ENCODE measurements around the gene TMEM266.

The TMEM266 gene

DNA sequence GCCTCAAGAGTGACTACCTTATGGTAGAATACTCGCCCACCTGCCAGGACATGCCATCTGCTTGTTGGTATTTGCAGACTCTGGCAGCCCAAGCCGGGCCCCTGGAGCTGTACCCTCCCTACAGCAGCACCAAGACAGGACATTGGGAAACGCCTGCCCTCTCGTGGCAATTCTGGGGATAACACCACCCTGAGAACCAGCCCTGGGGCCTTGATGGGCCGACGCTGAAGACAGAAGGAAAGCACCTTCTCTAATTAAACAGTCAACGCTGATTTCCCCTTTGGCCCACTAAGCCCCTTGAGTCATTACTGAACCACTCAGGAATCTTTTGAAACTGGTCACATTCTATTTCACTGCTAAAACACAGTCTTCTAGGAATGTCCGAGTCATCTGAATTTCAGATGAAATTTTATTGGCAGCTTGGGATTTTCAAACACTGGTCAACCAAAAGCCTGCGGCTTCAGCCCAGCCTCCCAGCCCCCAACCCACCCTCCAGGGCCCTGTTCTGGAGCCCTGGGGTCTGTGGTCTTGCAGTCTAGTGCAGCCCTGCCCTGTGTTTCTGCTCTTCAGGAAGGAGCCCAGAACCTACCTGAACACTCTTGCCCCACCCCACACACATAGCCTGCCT, 91.3 kb downstream of the TMEM266 start:
- Histone ChIP-seq H3K4me2 (ENCODE audit: low read depth, low read length, poor library complexity, severe bottlenecking) (peak overlapping the region; percentile 4), H3K4me3 (ENCODE audit: insufficient read depth, low read length, poor library complexity, severe bottlenecking) (no peak overlapping the region), H3K79me2 (ENCODE audit: insufficient read depth, low read length) (no peaks in the 10 kb centered on the region), H3K9me2 (replicated peaks; ENCODE audit: insufficient read depth, low read length) (no peaks in the 10 kb centered on the region), H3K27ac (ENCODE audit: low read depth, low read length) (no peak overlapping the region), H4K20me1 (ENCODE audit: low read depth, low read length) (no peaks in the 10 kb centered on the region), H3K27me3 (ENCODE audit: low read length) (no peaks in the 10 kb centered on the region), H3F3A (ENCODE audit: insufficient read depth) (no peaks in the 10 kb centered on the region), H2AFZ (ENCODE audit: low read depth, low read length, severe bottlenecking) (peak overlapping the region; percentile 43), H3K9me3 (ENCODE audit: insufficient read depth, low read length) (no peaks in the 10 kb centered on the region), H3K9ac (ENCODE audit: low read length) (peak overlapping the region; percentile 16; the same call in 1 of the 2 replicates), H3K36me3 (ENCODE audit: low read length) (no peaks in the 10 kb centered on the region)
- TF ChIP-seq, protein P1, sequence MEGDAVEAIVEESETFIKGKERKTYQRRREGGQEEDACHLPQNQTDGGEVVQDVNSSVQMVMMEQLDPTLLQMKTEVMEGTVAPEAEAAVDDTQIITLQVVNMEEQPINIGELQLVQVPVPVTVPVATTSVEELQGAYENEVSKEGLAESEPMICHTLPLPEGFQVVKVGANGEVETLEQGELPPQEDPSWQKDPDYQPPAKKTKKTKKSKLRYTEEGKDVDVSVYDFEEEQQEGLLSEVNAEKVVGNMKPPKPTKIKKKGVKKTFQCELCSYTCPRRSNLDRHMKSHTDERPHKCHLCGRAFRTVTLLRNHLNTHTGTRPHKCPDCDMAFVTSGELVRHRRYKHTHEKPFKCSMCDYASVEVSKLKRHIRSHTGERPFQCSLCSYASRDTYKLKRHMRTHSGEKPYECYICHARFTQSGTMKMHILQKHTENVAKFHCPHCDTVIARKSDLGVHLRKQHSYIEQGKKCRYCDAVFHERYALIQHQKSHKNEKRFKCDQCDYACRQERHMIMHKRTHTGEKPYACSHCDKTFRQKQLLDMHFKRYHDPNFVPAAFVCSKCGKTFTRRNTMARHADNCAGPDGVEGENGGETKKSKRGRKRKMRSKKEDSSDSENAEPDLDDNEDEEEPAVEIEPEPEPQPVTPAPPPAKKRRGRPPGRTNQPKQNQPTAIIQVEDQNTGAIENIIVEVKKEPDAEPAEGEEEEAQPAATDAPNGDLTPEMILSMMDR (IDR thresholded peaks at IDR 0.05; ENCODE audit: insufficient read depth, low read length, poor library complexity, severe bottlenecking): peak; percentile 77
- TF ChIP-seq EZH2phosphoT487 (conservative IDR thresholded peaks at IDR 0.05; ENCODE audit: low read length): no peak

DNA sequence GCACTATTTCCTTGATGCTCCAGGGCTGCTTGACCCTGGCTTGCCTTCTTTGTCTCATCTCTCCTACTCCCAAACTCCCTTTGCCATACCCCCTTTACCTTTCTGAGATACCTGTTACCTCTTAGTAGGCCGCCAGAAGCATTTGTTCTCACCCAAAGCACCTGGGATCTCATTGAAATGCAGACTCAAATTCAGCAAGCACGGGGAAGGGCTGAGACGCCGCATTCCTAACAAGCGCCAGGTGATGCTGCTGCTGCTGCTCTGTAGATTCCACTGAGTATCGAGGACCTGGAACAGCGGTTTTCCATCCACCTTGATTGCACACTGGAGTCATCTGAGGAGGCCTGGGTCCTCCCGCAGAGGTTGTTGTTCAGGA, 91.8 kb downstream of the TMEM266 start:
- Histone ChIP-seq H3K79me2 (ENCODE audit: insufficient read depth, low read length) (no peaks in the 10 kb centered on the region), H3K27me3 (ENCODE audit: low read length) (no peaks in the 10 kb centered on the region), H3K9me3 (ENCODE audit: insufficient read depth, low read length) (no peaks in the 10 kb centered on the region), H4K20me1 (ENCODE audit: low read depth, low read length) (no peaks in the 10 kb centered on the region), H3F3A (ENCODE audit: insufficient read depth) (no peaks in the 10 kb centered on the region), H3K27ac (ENCODE audit: low read depth, low read length) (no peak overlapping the region), H3K4me3 (ENCODE audit: insufficient read depth, low read length, poor library complexity, severe bottlenecking) (no peak overlapping the region), H3K4me2 (ENCODE audit: low read depth, low read length, poor library complexity, severe bottlenecking) (no peak overlapping the region), H3K9ac (ENCODE audit: low read length) (no peak overlapping the region), H3K9me2 (replicated peaks; ENCODE audit: insufficient read depth, low read length) (no peaks in the 10 kb centered on the region), H3K36me3 (ENCODE audit: low read length) (no peaks in the 10 kb centered on the region), H2AFZ (ENCODE audit: low read depth, low read length, severe bottlenecking) (no peak overlapping the region)
- no peak for TF ChIP-seq EZH2phosphoT487 (conservative IDR thresholded peaks at IDR 0.05; ENCODE audit: low read length)
- TF ChIP-seq, protein P1 (IDR thresholded peaks at IDR 0.05; ENCODE audit: insufficient read depth, low read length, poor library complexity, severe bottlenecking): no peak

DNA sequence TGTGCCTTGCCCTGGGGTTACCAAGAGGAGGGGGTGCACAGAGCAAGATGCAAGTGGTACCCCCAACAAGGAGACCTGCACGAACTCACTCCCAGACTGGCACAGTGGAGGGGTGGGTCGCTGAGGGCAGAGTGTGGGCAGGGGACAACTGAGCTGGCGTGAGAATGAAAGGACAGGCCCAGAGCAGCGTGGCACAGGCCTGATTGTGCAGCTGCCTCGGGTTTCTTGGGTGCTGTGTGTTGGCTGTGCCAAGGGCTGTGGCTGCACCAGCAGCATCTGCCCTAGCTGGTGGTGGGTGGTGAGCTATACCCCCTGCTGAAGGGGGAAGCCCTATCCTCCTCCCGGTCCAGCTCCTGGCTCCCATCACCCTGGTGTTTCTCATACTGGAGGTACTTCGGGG, 92.4 kb downstream of the TMEM266 start:
- H3K79me2 ChIP-seq (ENCODE audit: insufficient read depth, low read length): no peaks in the 10 kb centered on the region
- no peak overlapping the region for H3K9ac ChIP-seq (ENCODE audit: low read length)
- H4K20me1 ChIP-seq (ENCODE audit: low read depth, low read length): no peaks in the 10 kb centered on the region
- H2AFZ ChIP-seq (ENCODE audit: low read depth, low read length, severe bottlenecking): no peak overlapping the region
- no peak overlapping the region for H3K4me2 ChIP-seq (ENCODE audit: low read depth, low read length, poor library complexity, severe bottlenecking)
- no peaks in the 10 kb centered on the region for H3K9me2 ChIP-seq (replicated peaks; ENCODE audit: insufficient read depth, low read length)
- no peaks in the 10 kb centered on the region for H3K36me3 ChIP-seq (ENCODE audit: low read length)
- H3K4me3 ChIP-seq (ENCODE audit: insufficient read depth, low read length, poor library complexity, severe bottlenecking): no peak overlapping the region
- H3K9me3 ChIP-seq (ENCODE audit: insufficient read depth, low read length): no peaks in the 10 kb centered on the region
- TF ChIP-seq, protein P1 (IDR thresholded peaks at IDR 0.05; ENCODE audit: insufficient read depth, low read length, poor library complexity, severe bottlenecking): no peak
- no peak for TF ChIP-seq EZH2phosphoT487 (conservative IDR thresholded peaks at IDR 0.05; ENCODE audit: low read length)
- no peak overlapping the region for H3K27ac ChIP-seq (ENCODE audit: low read depth, low read length)
- H3F3A ChIP-seq (ENCODE audit: insufficient read depth): no peaks in the 10 kb centered on the region
- H3K27me3 ChIP-seq (ENCODE audit: low read length): no peaks in the 10 kb centered on the region
